Bone marrow (tissue), 2 donors: ENCODE results near the gene REG4.
A peak's percentile ranks its signal among the peaks of the same experiment; 100 is the strongest.
"Not testable (repeated sequence)": the region's sequence is repeated elsewhere in the genome, so short reads cannot be mapped to it uniquely, and the experiment has no call there.

ENCODE experiments used
- DNase-seq, 2 donors: peaks; one replicate each; lab custom pipeline; 2025; lab: John Stamatoyannopoulos, UW

Gene REG4

DNA sequence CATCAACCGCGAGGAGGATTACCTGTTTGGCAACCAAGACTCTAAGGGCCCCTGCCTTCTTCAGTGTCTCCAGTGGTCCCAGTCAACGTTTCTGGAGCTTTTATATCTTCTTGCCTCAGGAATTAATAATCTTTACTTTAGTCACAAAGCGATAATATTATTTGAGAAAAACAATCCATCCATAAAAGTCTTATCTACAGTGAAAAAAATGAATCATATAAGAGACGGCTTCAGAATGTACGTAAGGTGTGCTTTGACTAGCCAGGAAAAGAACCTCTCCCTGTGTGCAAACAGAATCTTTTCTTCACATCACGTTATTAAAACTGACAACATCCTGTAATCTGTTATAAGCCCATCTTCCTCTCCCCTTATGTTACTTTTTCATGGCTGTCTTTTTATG, at the start of gene REG4:
REG4 (minus strand) TSS at position 74 of the 400 bp plus-strand sequence. CDS start 2,691 bp downstream, outside the sequence.
- DNase-seq: no peak

- peak in 1 of 2 donors; percentile 92 for DNase-seq
These were observed 48.4 kb upstream of the REG4 start for GRCh38 chr1:119859647-119860046.

DNA sequence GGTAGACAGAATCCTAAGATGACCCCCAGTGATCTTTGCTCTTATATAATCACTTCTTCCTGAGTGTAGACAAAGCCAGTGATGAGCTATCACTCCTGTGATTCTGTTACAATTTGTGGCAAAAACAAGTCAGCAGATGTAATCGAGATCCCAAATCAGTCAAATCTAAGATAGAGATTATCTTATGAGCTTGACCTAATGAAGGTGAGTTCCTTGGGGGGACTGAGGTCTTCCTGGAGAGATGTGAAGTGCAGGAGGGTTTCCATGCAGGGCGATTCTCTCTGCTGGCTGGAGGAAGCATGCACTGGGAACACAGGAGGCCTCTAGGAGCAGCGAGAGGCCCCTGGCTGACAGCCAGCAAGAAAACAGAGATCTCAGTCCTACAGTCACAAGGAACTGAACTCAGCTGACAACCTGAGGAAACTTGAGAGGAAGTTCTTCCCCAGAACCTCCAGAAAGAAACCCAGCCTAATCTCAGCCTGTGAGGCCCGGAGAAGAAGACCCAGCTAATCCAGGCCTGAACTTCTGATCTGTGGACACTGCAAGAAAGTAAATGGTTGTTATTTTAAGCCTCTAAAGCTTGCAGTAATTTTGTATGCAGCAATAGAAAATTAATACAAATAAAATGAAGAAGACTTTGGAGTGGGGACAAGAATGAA, 47.4 kb upstream of the REG4 start:
- DNase-seq: not testable (repeated sequence)

GRCh38 chr1:119858126-119858525, 46.9 kb upstream of the REG4 start:
- no peak for DNase-seq

- no peak for DNase-seq
These were observed 41.9 kb upstream of the REG4 start for GRCh38 chr1:119853155-119853554.

DNA sequence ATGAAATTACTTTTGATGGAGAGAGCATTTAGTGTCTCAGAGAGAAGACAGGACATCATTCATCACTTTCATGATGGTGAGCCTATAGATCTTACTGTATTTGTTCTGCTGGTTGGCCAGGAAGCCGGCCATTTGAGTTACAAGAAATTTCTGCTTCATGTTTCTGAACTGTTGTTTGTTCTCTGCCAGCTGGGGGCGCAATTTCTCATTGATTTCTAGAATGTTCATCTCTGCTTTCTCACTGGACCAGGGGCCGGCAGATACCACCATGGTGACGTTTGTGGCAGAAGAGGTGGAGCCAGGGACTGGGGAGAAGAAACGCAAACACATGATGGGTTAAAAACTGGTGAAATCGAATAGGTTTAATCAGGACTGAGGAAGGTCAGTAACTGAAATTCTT, 32.9 kb upstream of the REG4 start:
- not testable (repeated sequence) for DNase-seq

- DNase-seq: no peak
These were observed 30.0 kb upstream of the REG4 start for GRCh38 chr1:119841306-119841705.

- DNase-seq: no peak
These were observed 29.5 kb upstream of the REG4 start for GRCh38 chr1:119840745-119841144.

DNA sequence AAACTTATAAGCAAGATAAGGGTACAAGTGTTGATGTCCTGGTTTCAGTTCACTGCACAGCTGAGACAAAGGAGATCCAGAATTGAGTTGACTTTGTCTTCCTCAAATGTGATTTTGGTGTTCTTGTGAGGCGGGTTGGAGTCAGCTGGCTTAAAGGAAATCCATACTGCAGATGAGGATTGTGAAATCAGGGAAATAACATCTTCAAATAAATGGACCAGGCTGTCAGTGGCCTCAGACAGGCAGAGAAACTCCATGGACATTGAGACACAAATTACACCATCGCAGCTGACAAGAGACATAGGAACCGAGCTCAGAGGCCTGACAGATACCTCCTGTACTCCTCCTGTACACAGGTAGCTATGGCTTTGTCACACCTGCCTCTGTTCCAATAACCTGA, 27.0 kb upstream of the REG4 start:
- no peak for DNase-seq

DNA sequence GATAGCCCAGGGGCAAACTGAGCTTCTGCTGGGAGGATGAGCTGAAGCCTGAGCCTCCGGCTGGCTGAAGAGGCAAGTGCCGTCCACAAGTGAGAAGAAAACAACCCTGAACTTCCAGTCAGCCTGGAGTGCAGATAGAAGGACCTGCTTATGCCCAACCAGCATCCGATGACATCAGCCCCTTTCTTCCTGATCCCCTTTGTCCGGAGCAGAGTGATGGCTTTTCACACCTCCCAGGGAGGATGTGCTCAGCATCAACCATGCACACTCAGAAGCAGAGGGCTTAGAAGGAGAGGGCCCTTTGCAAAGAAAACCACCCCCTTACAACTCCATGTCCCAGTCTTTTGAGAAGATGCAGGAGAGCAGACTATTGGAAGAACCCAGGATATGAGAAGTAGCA, 23.7 kb upstream of the REG4 start:
- no peak for DNase-seq

GRCh38 chr1:119831027-119831426, 19.8 kb upstream of the REG4 start:
- DNase-seq: no peak

DNA sequence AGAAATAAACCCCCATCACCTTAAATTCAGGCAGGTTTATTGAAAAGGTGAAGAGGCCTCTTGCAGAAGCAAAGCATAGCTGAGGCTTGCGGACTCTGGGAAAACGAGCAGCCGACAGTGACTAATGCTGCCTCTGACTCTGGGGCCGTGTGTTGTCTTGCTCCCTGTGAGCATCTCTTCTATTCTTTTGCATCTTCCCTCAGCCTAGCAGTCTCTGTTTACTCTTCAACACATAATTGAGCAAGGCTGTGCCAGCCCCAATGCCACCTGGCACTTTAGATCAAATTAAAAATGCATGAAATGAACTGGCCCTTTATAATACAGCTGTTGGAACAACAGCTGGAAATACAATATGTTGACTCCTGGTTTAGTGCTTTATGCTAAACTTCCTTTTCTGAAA, 18.4 kb upstream of the REG4 start:
- no peak for DNase-seq

GRCh38 chr1:119829006-119829405, 17.7 kb upstream of the REG4 start:
- DNase-seq: not testable (repeated sequence)

GRCh38 chr1:119828266-119828665, 17.0 kb upstream of the REG4 start:
- DNase-seq: no peak

DNA sequence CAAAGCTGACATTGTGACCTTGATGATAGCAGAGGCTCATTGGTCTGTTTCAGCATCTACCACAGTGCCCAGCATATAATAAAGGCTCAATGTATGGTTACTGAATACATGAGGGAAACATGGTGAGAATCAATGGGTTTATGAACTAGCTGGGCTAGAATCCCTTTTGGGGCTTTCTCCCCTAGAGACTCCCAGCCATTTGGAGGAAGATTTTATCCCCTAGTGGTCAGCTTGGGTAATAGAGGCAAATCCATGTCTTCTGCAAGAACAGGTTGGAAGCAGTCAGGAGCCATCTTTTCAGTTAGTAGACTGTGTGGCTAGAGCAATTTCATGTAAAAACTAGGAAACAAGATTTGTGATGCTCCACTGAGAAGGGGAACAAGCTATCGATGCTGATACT, 15.8 kb upstream of the REG4 start:
- DNase-seq: no peak

DNA sequence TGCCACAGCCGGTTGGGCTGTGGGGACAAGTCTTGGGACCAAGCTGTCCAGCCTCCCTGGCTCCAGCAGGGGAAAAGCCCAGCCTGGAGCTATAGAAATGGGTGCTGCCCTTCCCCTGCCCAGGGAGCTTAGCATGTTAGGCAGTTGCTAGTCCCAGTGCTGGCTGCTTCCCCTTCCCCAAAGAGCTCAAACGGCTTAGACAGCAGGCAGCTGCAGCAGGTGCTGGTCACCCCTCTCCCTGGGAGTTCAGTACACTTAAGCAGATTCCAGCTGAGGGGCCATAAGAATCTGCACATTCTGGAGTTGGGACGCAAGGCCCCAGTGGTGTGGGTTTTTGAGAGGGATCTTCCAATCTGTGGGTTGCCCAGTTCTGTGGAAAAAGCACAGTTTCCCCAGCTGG, 11.1 kb upstream of the REG4 start:
- no peak for DNase-seq

GRCh38 chr1:119818181-119818580, 6.9 kb upstream of the REG4 start:
- no peak for DNase-seq

GRCh38 chr1:119816407-119816806, 5.1 kb upstream of the REG4 start:
- DNase-seq: no peak

- DNase-seq: no peak
These were observed 4.7 kb upstream of the REG4 start for GRCh38 chr1:119815928-119816327.

DNA sequence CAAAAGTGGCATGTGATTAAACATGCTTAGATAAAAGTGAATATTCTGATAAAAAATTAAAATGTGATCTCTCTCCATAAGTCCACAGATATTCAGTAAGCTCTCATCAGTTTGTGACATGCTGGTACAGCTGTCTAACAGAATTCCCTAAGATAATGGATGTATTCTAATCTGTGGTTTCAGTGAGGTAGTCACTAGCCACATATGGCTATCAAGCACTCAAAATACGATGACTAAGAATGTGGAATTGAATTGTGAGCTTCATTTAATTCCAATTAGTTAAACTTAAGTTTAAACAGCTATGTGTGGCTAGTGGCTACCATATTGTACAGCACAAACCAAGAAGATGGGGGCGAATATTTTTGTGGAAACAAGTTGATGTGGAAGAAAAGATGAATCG, 4.1 kb upstream of the REG4 start:
- no peak for DNase-seq

DNA sequence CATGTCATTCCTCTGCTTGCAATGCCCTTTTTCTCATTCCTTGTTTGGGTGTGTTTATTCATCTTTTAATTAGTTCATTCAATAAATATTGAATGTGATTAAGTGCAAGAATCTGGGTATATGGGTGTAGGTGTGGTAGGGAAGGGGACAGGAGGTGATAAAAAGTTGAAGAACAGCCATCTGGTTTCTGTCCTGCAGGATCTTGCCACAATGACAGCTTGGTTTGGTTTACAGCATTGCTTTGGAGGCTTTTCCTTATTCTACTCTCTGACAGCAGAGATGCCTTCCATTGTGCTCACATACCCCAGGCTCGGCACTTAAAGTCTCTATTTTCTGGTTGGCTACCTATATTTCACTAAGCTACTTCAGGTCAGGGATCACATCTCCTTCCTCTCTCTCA, 3.0 kb upstream of the REG4 start:
- no peak for DNase-seq

DNA sequence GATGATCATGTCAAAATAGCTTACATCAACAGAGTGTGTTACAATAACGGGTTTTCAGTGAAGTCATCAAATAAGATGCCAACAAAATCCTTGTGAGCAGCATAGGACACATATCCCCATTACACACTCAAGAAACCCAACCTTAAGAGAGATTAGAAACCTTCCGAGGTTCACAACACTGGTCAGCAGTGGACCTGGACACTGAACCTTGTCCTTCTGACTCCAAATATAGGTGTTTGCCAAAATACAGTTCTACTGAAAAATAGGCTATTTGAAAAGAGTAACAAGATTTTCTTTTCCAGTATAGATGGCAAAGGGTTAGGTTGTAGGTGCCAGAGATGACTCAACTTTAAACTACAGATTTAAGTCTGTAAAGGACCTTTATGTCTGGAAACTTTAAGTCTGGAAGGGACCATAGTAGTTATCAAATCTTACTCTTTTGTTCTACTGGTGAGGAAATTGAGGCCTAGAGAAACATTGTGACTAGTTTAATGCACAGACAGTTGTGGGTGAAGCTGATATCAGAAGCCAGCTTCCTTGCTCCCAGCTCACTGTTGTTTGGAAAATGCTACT, 811 bp upstream of the REG4 start:
- DNase-seq: no peak

GRCh38 chr1:119808972-119809550, 2.2 kb downstream of the REG4 start:
- peak; percentile 17 to 68 for DNase-seq

DNA sequence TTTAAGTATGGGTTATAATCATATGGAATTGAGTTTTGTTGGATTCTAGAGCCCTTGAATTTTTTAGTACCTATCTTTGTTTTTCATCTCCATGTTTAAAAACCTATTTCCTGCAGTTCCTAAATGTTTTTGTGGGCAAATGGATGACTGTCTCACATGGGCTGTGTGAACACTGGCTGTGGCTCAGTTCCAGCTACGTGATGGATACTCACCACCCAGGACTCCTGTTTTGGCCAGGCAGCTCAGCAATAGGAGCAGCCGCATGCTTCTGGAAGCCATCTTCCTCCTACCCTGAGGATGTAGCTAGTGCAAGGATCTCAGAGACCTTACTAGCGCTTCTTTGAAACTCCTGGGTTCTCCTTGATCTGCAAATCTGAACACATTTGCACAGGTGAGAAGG, 2.8 kb downstream of the REG4 start:
- DNase-seq: no peak
